Kidney (tissue), 14 donors: ENCODE results near the gene MGA. TPM values are rescaled to one million over a fixed set of nuclear protein-coding genes. Genes with fewer than 3 reads are reported as not detected.

Source experiments
- DNase-seq, 5 donors: peaks; one replicate each; pipeline ENCODE4 v3.0.0-alpha.2; 2013 to 2020
- FAIRE-seq: peaks from 2 replicates; lab custom pipeline; 2012; peaks lifted over from hg19 to GRCh38; lab: Jason Lieb, UNC
- H3K27ac ChIP-seq, 2 donors: one replicate each; pipeline ENCODE4 v1.7.0; 2013; ENCODE audit warnings: low read depth in 2 of 2, low read length in 2 of 2, inconsistent platforms in 1 of 2
- H3K27me3 ChIP-seq: one replicate; pipeline ENCODE4 v1.7.1; 2013; ENCODE audit warnings: low read length, inconsistent platforms; ENCODE audit not compliant: control insufficient read depth, insufficient read depth
- H3K36me3 ChIP-seq, 3 donors: one replicate each; pipeline versions ENCODE4 v1.7.0 to v1.7.1; 2013; ENCODE audit warnings: low read length in 3 of 3, control low read depth in 1 of 3, inconsistent platforms in 1 of 3; ENCODE audit not compliant: insufficient read depth in 3 of 3, control insufficient read depth in 2 of 3
- H3K4me1 ChIP-seq, 3 donors: one replicate each; pipeline versions ENCODE4 v1.7.0 to v1.7.1; 2013; ENCODE audit warnings: low read length in 3 of 3, inconsistent platforms in 1 of 3, low read depth in 1 of 3; ENCODE audit not compliant: control insufficient read depth in 2 of 3, insufficient read depth in 2 of 3
- H3K4me3 ChIP-seq, 3 donors: one replicate each; pipeline versions ENCODE4 v1.7.0 to v1.8.1; 2013; ENCODE audit warnings: low read length in 3 of 3, control low read depth in 1 of 3, inconsistent platforms in 1 of 3
- H3K9ac ChIP-seq, 3 donors: one replicate each; pipeline versions ENCODE4 v1.7.0 to v1.7.1; 2013; ENCODE audit warnings: low read length in 3 of 3, control low read depth in 1 of 3, inconsistent platforms in 1 of 3
- H3K9me3 ChIP-seq, 3 donors: one replicate each; pipeline versions ENCODE4 v1.7.0 to v1.7.1; 2013; ENCODE audit warnings: low read length in 3 of 3, control low read depth in 1 of 3, inconsistent platforms in 1 of 3; ENCODE audit not compliant: control insufficient read depth in 2 of 3, insufficient read depth in 1 of 3
- CTCF ChIP-seq: IDR thresholded peaks from 3 replicates; pipeline ENCODE4 v1.5.1; 2012; ENCODE audit warnings: mild to moderate bottlenecking, moderate library complexity, borderline replicate concordance; ENCODE audit not compliant: insufficient read depth; ENCODE audit errors: extremely low read depth
- intact Hi-C: fragments of 100-400 bp; cut with DNase I; formaldehyde crosslinking; loops from one replicate; pipeline ENCODE4 v1.11.1; 2022
- polyA plus RNA-seq: library from polyadenylated mRNA; stranded (reverse); fragments of 350-450 nt; fragmentation: Illumina TruSeq; extraction: RNeasy Lipid Tissue Mini Kit (QIAGEN cat#74804); gene quantifications from one replicate; pipeline ENCODE4 v1.2.3, GENCODE V29; 2014; ENCODE audit warnings: low read depth, low replicate concordance; ENCODE audit not compliant: insufficient read depth
- total RNA-seq: library from RNA; stranded (reverse); fragmentation: NEBNext Ultra II Directional; extraction: Animal tissue kit (Norgen Biotek cat#: 25700); gene quantifications from one replicate; pipeline ENCODE4 v1.2.1, GENCODE V29; 2021
- donor health status: control.
- donor health status: control.
- donor health status: control.
- donor health status: control.
- donor health status: control.
- donor health status: DM: yes; HTN: yes; CAD: no.
- donor health status: Normal renal cell carcinoma (clear cell type).

Gene MGA
- total and polyA plus RNA-seq, 2 donors from 2014 or later = 1.9 to 40.1 TPM

DNA sequence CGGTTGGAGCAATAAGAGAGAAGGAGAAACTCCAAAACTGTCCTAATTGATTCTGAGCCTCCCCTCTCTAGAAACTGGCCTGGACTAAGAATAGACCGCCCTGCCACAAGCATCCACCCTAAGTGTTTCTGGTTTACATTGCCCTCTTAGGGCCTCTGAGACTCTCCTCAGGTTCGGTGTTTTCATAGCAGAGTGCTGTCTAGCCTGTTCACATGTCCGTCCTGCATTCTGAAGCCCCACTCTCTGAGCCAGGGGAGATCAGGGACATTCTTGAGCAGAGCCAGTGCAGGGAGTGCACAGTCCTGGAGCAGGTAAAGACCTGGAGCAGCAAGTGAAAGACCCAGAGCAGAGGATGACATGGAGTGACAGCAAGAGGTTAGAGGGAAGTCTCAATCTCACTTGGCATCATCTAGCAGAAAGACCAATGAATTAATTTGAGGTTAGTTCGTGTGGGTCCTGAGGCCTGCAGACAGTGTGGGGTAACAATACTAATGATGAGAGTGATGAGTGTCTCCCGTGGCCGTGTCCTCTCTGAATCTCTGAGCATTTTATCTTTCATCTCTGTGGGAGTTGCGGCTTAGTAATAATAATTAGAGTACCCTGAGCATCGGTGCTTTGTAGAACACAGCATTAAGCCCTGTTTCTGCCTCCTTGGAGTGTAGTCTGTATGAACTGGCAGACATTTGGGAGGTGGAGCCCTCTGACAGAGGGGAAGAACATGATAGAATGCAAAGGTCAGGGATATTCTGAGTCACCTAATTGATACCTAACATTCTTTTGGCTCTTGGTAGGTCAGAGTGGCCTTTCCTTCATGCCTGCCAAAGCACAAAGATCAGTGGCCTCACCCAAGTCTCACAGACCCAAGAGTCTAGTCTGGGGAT, 138.6 kb downstream of the MGA start:
- TF ChIP-seq CTCF = no peak
- no peak for FAIRE-seq
- DNase-seq = no peak

GRCh38 chr15:41799488-41799805, 139.2 kb downstream of the MGA start:
- Histone ChIP-seq H3K27me3 (no peaks in the 10 kb centered on the region), H3K4me3 (no peak overlapping the region), H3K9ac (no peak overlapping the region), H3K9me3 (no peaks in the 10 kb centered on the region), H3K36me3 (peaks cover 0 to 5% (median 3%) of the 10 kb centered on the region in 3 donors), H3K27ac (no peak overlapping the region), H3K4me1 (peaks cover 0 to 27% (median 17%) of the 10 kb centered on the region in 3 donors)
- FAIRE-seq (no peak), DNase-seq (no peak)
- intact Hi-C loops = no loop called here
- no peak for TF ChIP-seq CTCF

More for the DNA sequence above, 138.6 kb downstream of the MGA start:
- H3K27me3 ChIP-seq = no peaks in the 10 kb centered on the region
- no peaks in the 10 kb centered on the region for H3K9me3 ChIP-seq
- H3K4me1 ChIP-seq = peaks cover 0 to 23% (median 17%) of the 10 kb centered on the region in 3 donors
- no peak overlapping the region for H3K9ac ChIP-seq
- intact Hi-C loops = no loop called here
- no peak overlapping the region for H3K27ac ChIP-seq
- H3K36me3 ChIP-seq = peaks cover 0 to 5% (median 3%) of the 10 kb centered on the region in 3 donors
- H3K4me3 ChIP-seq = no peak overlapping the region

- no peak for FAIRE-seq
- intact Hi-C loops = no loop called here
- no peaks in the 10 kb centered on the region for H3K27me3 ChIP-seq
- no peak overlapping the region for H3K9ac ChIP-seq
- H3K4me3 ChIP-seq = no peak overlapping the region
- peaks cover 0 to 5% (median 3%) of the 10 kb centered on the region in 3 donors for H3K36me3 ChIP-seq
- H3K4me1 ChIP-seq = peaks cover 0 to 34% (median 24%) of the 10 kb centered on the region in 3 donors
- TF ChIP-seq CTCF = no peak
- no peaks in the 10 kb centered on the region for H3K9me3 ChIP-seq
- peak overlapping the region in 1 of 2 donors; percentile 51 for H3K27ac ChIP-seq
- DNase-seq = peak in 1 of 5 donors; percentile 34
Observed at GRCh38 chr15:41801185-41801584, 141.0 kb downstream of the MGA start.
